ENCODE data around the gene TGM2. TPM values are rescaled to one million over a fixed set of nuclear protein-coding genes. Genes with fewer than 3 reads are reported as not detected.
A peak's percentile ranks its signal among the peaks of the same experiment; 100 is the strongest.

Gene TGM2
- total RNA-seq, 1 donor from 2014 or later: 529 TPM

- peaks cover 18 to 24% of the 10 kb centered on the region in 2 donors for H3K4me1 ChIP-seq
- no peak for TF ChIP-seq CTCF (IDR thresholded peaks at IDR 0.05)
- no peak overlapping the region for H3K4me3 ChIP-seq
- intact Hi-C loops (cut with DNase I): loop anchor here (2.0 kb wide), 1 partner anchor 21 kb away; no protein-coding TSS in a partner anchor
- no peak for DNase-seq (ENCODE audit: low spot score in 2 of 2)
- no peaks in the 10 kb centered on the region for H3K27me3 ChIP-seq
- H3K36me3 ChIP-seq: no peaks in the 10 kb centered on the region
- H3K27ac ChIP-seq: peak overlapping the region; percentile 56 to 65
- H3K9me3 ChIP-seq: no peaks in the 10 kb centered on the region
Observed at GRCh38 chr20:38211200-38212097, 46.4 kb upstream of the TGM2 start.

GRCh38 chr20:38210741-38211140 is 45.7 kb upstream of the TGM2 start:
- Histone ChIP-seq H3K4me3 (no peak overlapping the region), H3K36me3 (no peaks in the 10 kb centered on the region), H3K27ac (peak overlapping the region in 1 of 2 donors; percentile 65), H3K4me1 (peaks cover 18 to 24% of the 10 kb centered on the region in 2 donors), H3K9me3 (no peaks in the 10 kb centered on the region), H3K27me3 (no peaks in the 10 kb centered on the region)
- intact Hi-C loops (cut with DNase I): loop anchor here (2.0 kb wide), 1 partner anchor 20 kb away; no protein-coding TSS in a partner anchor
- no peak for TF ChIP-seq CTCF (IDR thresholded peaks at IDR 0.05)
- no peak for DNase-seq (ENCODE audit: low spot score in 2 of 2)

GRCh38 chr20:38209736-38210405 is 44.8 kb upstream of the TGM2 start:
- Histone ChIP-seq H3K27me3 (no peaks in the 10 kb centered on the region), H3K9me3 (no peaks in the 10 kb centered on the region), H3K27ac (peak overlapping the region in 1 of 2 donors; percentile 9), H3K36me3 (no peaks in the 10 kb centered on the region), H3K4me1 (peaks cover 18 to 24% of the 10 kb centered on the region in 2 donors), H3K4me3 (no peak overlapping the region)
- intact Hi-C loops (cut with DNase I): loop anchor here (2.0 kb wide), 1 partner anchor 19 kb away; no protein-coding TSS in a partner anchor
- DNase-seq (ENCODE audit: low spot score in 2 of 2): no peak
- TF ChIP-seq CTCF (IDR thresholded peaks at IDR 0.05): no peak

GRCh38 chr20:38209054-38209675 is 44.1 kb upstream of the TGM2 start:
- H3K36me3 ChIP-seq: no peaks in the 10 kb centered on the region
- TF ChIP-seq CTCF (IDR thresholded peaks at IDR 0.05): no peak
- no peaks in the 10 kb centered on the region for H3K9me3 ChIP-seq
- H3K27me3 ChIP-seq: no peaks in the 10 kb centered on the region
- peak overlapping the region in 1 of 2 donors; percentile 17 for H3K27ac ChIP-seq
- no peak overlapping the region for H3K4me3 ChIP-seq
- intact Hi-C loops (cut with DNase I): no loop called here
- peak in 1 of 2 donors; percentile 63 for DNase-seq (ENCODE audit: low spot score in 2 of 2)
- peaks cover 18 to 24% of the 10 kb centered on the region in 2 donors for H3K4me1 ChIP-seq

GRCh38 chr20:38208523-38208922 is 43.5 kb upstream of the TGM2 start:
- peaks cover 18 to 24% of the 10 kb centered on the region in 2 donors for H3K4me1 ChIP-seq
- no peak for TF ChIP-seq CTCF (IDR thresholded peaks at IDR 0.05)
- no peak for DNase-seq (ENCODE audit: low spot score in 2 of 2)

More at GRCh38 chr20:38208523-38208922, 43.5 kb upstream of the TGM2 start:
- Histone ChIP-seq H3K4me3 (no peak overlapping the region), H3K27ac (peak overlapping the region in 1 of 2 donors; percentile 26), H3K36me3 (no peaks in the 10 kb centered on the region), H3K27me3 (no peaks in the 10 kb centered on the region), H3K9me3 (no peaks in the 10 kb centered on the region)
- intact Hi-C loops (cut with DNase I): no loop called here

Data from ascending aorta (tissue), 2 donors.